Mucosa of gallbladder (tissue), 1 donor: ENCODE data around the gene KRTAP10-8. TPM values are rescaled to one million over a fixed set of nuclear protein-coding genes. Genes with fewer than 3 reads are reported as not detected.
"Not testable (repeated sequence)": the region's sequence is repeated elsewhere in the genome, so short reads cannot be mapped to it uniquely, and the experiment has no call there.

Experiments
- DNase-seq: peaks from one replicate; pipeline ENCODE4 v3.0.0-alpha.2; 2020; ENCODE audit warnings: low spot score
- total RNA-seq: library from RNA; stranded (reverse); gene quantifications from one replicate; pipeline ENCODE4 v1.2.1, GENCODE V29; 2021
- donor health status: DM: no; HTN: no; CAD: no.

Gene KRTAP10-8
- total RNA-seq, 1 donor from 2014 or later = not detected

GRCh38 chr21:44618504-44618903 lies 6.6 kb downstream of the KRTAP10-8 start:
- peak; percentile 39 for DNase-seq

GRCh38 chr21:44618909-44619308 lies 7.0 kb downstream of the KRTAP10-8 start:
- peak; percentile 16 for DNase-seq

GRCh38 chr21:44619886-44620285 lies 8.0 kb downstream of the KRTAP10-8 start:
- DNase-seq = no peak

DNA sequence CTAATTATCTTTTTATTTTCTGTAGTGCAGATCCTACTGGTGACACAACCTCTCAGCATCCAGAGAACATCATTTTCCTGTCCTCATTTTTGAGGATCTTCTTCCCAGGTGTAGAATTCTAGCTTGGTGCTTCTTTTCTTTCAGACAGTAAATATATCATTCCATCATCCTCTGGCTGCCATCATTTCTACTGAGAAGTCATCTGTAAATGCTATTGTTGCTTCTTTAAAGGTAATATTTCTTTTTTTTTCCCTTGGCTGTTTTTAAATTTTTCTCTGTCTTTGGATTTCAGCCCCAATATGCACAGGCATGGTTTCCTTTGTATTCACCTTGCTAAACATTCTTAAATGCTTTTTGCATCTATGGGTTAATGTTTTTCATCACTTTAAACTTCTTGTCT lies 11.7 kb downstream of the KRTAP10-8 start:
- no peak for DNase-seq

GRCh38 chr21:44625756-44626155 lies 13.9 kb downstream of the KRTAP10-8 start:
- DNase-seq = no peak

GRCh38 chr21:44626262-44626661 lies 14.4 kb downstream of the KRTAP10-8 start:
- no peak for DNase-seq

- no peak for DNase-seq
Observed at GRCh38 chr21:44626673-44627143, 14.8 kb downstream of the KRTAP10-8 start, which contains the start of gene KRTAP10-9. KRTAP10-9 (plus strand) TSS chr21:44627093; CDS start chr21:44627172, 79 bp downstream.

DNA sequence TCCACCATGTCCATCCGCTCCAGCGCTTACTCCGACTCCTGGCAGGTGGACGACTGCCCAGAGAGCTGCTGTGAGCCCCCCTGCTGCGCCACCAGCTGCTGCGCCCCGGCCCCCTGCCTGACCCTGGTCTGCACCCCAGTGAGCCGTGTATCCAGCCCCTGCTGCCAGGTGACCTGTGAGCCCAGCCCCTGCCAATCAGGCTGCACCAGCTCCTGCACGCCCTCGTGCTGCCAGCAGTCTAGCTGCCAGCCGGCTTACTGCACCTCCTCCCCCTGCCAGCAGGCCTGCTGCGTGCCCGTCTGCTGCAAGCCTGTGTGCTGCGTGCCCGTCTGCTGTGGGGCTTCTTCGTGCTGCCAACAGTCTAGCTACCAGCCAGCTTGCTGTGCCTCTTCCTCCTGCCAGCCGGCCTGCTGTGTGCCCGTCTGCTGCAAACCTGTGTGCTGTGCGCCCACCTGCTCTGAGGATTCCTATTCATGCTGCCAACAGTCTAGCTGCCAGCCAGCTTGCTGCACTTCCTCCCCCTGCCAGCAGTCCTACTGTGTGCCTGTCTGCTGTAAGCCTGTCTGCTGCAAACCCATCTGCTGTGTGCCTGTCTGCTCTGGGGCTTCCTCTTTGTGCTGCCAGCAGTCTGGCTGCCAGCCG lies 15.4 kb downstream of the KRTAP10-8 start:
- DNase-seq = not testable (repeated sequence)

DNA sequence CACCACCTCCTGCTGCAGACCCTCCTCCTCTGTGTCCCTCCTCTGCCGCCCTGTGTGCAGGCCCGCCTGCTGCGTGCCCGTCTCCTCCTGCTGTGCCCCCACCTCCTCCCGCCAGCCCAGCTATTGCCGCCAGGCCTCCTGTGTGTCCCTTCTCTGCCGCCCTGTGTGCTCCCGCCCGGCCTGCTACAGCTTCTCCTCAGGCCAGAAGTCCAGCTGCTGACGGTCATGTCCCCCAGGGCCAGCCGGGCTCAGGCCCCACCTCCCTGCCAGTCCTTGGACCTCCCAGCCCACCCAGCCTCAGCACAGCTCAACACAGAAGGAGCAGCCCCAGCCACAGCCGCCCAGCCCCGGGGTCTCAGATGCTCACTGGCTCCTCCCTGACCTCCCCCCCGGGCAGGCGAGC lies 16.0 kb downstream of the KRTAP10-8 start:
- DNase-seq = not testable (repeated sequence)

- no peak for DNase-seq
Observed at GRCh38 chr21:44628707-44629391, 17.0 kb downstream of the KRTAP10-8 start.

- DNase-seq = no peak
Observed at GRCh38 chr21:44630440-44630839, 18.6 kb downstream of the KRTAP10-8 start.

GRCh38 chr21:44632067-44632466 lies 20.2 kb downstream of the KRTAP10-8 start:
- no peak for DNase-seq

GRCh38 chr21:44636209-44637017 lies 24.5 kb downstream of the KRTAP10-8 start:
- no peak for DNase-seq

DNA sequence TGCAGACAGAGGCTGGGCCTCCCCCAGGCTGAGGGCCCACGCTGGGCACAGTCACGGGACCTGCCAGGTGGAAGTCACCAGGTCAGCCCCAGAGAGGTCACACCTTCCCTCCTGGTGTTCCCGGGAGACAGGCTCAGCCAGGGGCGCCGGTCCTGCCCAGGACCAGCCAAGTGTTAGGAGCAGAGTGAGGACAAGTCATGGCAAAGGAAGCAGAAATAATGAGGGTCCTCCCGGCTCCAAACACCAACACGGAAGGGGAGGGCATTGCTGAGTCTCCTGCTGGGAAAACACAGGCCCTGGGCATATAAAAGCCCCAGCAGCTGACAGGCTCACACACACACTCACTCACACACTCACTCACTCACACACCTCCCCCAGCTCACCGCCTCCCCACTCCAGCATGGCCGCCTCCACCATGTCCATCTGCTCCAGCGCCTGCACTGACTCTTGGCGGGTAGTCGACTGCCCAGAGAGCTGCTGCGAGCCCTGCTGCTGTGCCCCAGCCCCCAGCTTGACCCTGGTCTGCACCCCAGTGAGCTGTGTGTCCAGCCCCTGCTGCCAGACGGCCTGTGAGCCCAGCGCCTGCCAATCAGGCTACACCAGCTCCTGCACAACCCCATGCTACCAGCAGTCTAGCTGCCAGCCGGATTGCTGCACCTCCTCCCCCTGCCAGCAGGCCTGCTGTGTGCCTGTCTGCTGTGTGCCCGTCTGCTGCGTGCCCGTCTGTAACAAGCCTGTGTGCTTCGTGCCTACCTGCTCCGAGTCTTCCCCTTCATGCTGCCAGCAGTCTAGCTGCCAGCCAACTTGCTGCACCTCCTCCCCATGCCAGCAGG lies 25.4 kb downstream of the KRTAP10-8 start, which contains the start of gene KRTAP10-10:
TSS of gene KRTAP10-10 (plus strand) at position 339 of the 833 bp plus-strand sequence. CDS start at position 401, 62 bp downstream.
- DNase-seq = no peak

- DNase-seq = not testable (repeated sequence)
Observed at GRCh38 chr21:44637851-44638348, 26.0 kb downstream of the KRTAP10-8 start.

- DNase-seq = not testable (repeated sequence)
Observed at GRCh38 chr21:44638506-44639330, 26.8 kb downstream of the KRTAP10-8 start.

GRCh38 chr21:44639331-44639655 lies 27.4 kb downstream of the KRTAP10-8 start:
- no peak for DNase-seq

- no peak for DNase-seq
Observed at GRCh38 chr21:44640761-44641160, 28.9 kb downstream of the KRTAP10-8 start.

DNA sequence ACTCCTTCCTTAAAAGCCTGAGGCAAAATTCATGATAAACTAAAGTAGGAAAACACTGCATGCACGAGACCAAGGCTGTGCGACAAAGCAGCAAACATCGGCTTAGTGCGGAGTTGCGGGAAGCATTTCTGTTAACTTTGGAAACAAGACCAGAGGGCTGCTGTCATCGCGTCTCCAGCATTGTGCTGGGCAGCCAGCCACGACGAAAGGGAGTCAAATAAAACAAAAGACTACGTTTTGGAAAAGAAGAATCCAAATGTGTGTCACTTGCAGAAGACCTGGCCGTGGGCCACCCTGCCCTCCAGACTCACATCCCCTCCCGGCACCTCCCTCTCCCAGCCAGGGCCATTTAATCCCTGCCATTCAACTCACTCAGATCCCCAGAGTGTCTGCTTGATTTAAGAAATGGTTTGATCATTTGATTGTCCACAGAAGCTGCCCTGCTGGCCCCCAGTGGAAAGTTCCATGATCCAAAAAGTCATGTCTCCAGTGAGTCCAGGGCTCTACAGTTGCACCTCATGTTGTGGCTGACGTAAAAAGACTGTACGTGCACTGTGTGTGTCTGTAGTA lies 31.9 kb downstream of the KRTAP10-8 start:
- DNase-seq = no peak

- DNase-seq = no peak
Observed at GRCh38 chr21:44644878-44645277, 33.0 kb downstream of the KRTAP10-8 start.
